HepG2 (cell line): Measurements from ENCODE around the gene TBL3. TPM values are rescaled to one million over a fixed set of nuclear protein-coding genes. Genes with fewer than 3 reads are reported as not detected.
A peak's percentile ranks its signal among the peaks of the same experiment; 100 is the strongest.

ENCODE experiments used
- ARHGAP35 ChIP-seq: sonication (generic); formaldehyde crosslinking; IDR thresholded peaks from 2 replicates; pipeline ENCODE4 v1.9.0; 2022; ENCODE audit warnings: mild to moderate bottlenecking, inconsistent platforms, moderate library complexity, missing genetic modification reagents, borderline replicate concordance
- EZH2 ChIP-seq: conservative IDR thresholded peaks from 2 replicates; pipeline ENCODE4 v1.6.1; 2012; ENCODE audit warnings: mild to moderate bottlenecking, low read depth, low read length, moderate library complexity
- KDM3A ChIP-seq: IDR thresholded peaks from 2 replicates; pipeline ENCODE4 v1.6.1; 2018; ENCODE audit warnings: low read depth, missing compliant biosample characterization
- KLF16 ChIP-seq, 2 experiments: sonication (generic) in 1 of 2; formaldehyde crosslinking in 1 of 2; IDR thresholded peaks; 2 replicates each; pipeline versions ENCODE4 v1.6.1 to v1.8.0; 2016 to 2023; ENCODE audit warnings: missing genetic modification reagents in 2 of 2, missing compliant biosample characterization in 1 of 2
- MIER2 ChIP-seq: IDR thresholded peaks from 2 replicates; pipeline ENCODE4 v1.6.1; 2016; ENCODE audit warnings: missing biosample characterization, missing genetic modification reagents
- MTERF4 ChIP-seq: sonication (generic); formaldehyde crosslinking; IDR thresholded peaks from 2 replicates; pipeline ENCODE4 v1.8.0; 2023; ENCODE audit warnings: mild to moderate bottlenecking, missing genetic modification reagents
- MYC ChIP-seq: sonication (generic); formaldehyde crosslinking; IDR thresholded peaks from 2 replicates; pipeline ENCODE4 v1.9.0; 2021; ENCODE audit warnings: missing genetic modification reagents, borderline replicate concordance
- NCOA5 ChIP-seq: sonication (generic); formaldehyde crosslinking; IDR thresholded peaks from 2 replicates; pipeline ENCODE4 v1.4.0; 2020; ENCODE audit warnings: missing genetic modification reagents
- PATZ1 ChIP-seq: sonication (generic); formaldehyde crosslinking; IDR thresholded peaks from 2 replicates; pipeline ENCODE4 v1.4.0; 2020; ENCODE audit warnings: missing genetic modification reagents
- PRMT3 ChIP-seq: sonication (generic); formaldehyde crosslinking; IDR thresholded peaks from 2 replicates; pipeline ENCODE4 v1.8.1; 2022; ENCODE audit warnings: low read depth, mild to moderate bottlenecking, moderate library complexity, missing genetic modification reagents, borderline replicate concordance
- ZBTB21 ChIP-seq: sonication (generic); formaldehyde crosslinking; IDR thresholded peaks from 2 replicates; pipeline ENCODE4 v1.4.0; 2020; ENCODE audit warnings: missing genetic modification reagents
- ZKSCAN8 ChIP-seq: IDR thresholded peaks from 2 replicates; pipeline ENCODE4 v1.6.1; 2016; ENCODE audit warnings: borderline replicate concordance, missing genetic modification reagents, missing compliant biosample characterization
- ZNF530 ChIP-seq: sonication (generic); formaldehyde crosslinking; IDR thresholded peaks from 2 replicates; pipeline ENCODE4 v1.5.0; 2020; ENCODE audit warnings: low read depth, mild to moderate bottlenecking, missing genetic modification reagents
- ZNF563 ChIP-seq: sonication (generic); formaldehyde crosslinking; IDR thresholded peaks from 2 replicates; pipeline ENCODE4 v1.8.0; 2022; ENCODE audit warnings: mild to moderate bottlenecking, moderate library complexity, missing genetic modification reagents
- ZNF792 ChIP-seq: IDR thresholded peaks from 2 replicates; pipeline ENCODE4 v1.6.1; 2016
- ZSCAN20 ChIP-seq: sonication (generic); formaldehyde crosslinking; IDR thresholded peaks from 2 replicates; pipeline ENCODE4 v1.4.0; 2020; ENCODE audit warnings: missing genetic modification reagents, mild to moderate bottlenecking, borderline replicate concordance
- polyA plus RNA-seq, 8 experiments: library from polyadenylated mRNA; depleted of rRNA in 3 of 8; stranded (reverse) in 7 of 8; unstranded in 1 of 8; fragments of >200 nt; fragmentation: Illumina TruSeq in 4 of 8; extraction: Trizol in 4 of 8; gene quantifications; 2 replicates each; pipeline versions ENCODE4 v1.2.1 to v1.2.3, GENCODE V29; 2011 to 2016; ENCODE audit warnings: low read depth in 4 of 8, missing spikeins in 1 of 8, mixed read lengths in 1 of 8; ENCODE audit not compliant: insufficient read depth in 1 of 8
- total RNA-seq, 5 experiments: library from RNA; depleted of rRNA; stranded (reverse); fragments of >200 nt; fragmentation: Illumina TruSeq; extraction: Trizol; gene quantifications; 2 replicates each; pipeline ENCODE4 v1.2.3, GENCODE V29; 2016; ENCODE audit warnings: low read depth in 1 of 5
- TF ChIP-seq, protein P1 (sequence below): sonication (generic); formaldehyde crosslinking; IDR thresholded peaks from 2 replicates; pipeline ENCODE4 v1.4.0; 2020; ENCODE audit warnings: missing genetic modification reagents
- TF ChIP-seq, protein P2 (sequence below): sonication (generic); formaldehyde crosslinking; IDR thresholded peaks from 2 replicates; pipeline ENCODE4 v1.5.0; 2020; ENCODE audit warnings: missing genetic modification reagents
- TF ChIP-seq, protein P3 (sequence below): sonication (generic); formaldehyde crosslinking; IDR thresholded peaks from 2 replicates; pipeline ENCODE4 v1.8.1; 2023; ENCODE audit warnings: mild to moderate bottlenecking, missing genetic modification reagents
- TF ChIP-seq, protein P4 (sequence below): sonication (generic); formaldehyde crosslinking; IDR thresholded peaks from 2 replicates; pipeline ENCODE4 v1.4.0; 2020; ENCODE audit warnings: mild to moderate bottlenecking, missing genetic modification reagents

TBL3 gene
- total and polyA plus RNA-seq, 2 of the 13 experiments (the other 11 are each of a cell fraction or from before 2014, with no cell fraction given): 16.8 to 38.0 TPM

DNA sequence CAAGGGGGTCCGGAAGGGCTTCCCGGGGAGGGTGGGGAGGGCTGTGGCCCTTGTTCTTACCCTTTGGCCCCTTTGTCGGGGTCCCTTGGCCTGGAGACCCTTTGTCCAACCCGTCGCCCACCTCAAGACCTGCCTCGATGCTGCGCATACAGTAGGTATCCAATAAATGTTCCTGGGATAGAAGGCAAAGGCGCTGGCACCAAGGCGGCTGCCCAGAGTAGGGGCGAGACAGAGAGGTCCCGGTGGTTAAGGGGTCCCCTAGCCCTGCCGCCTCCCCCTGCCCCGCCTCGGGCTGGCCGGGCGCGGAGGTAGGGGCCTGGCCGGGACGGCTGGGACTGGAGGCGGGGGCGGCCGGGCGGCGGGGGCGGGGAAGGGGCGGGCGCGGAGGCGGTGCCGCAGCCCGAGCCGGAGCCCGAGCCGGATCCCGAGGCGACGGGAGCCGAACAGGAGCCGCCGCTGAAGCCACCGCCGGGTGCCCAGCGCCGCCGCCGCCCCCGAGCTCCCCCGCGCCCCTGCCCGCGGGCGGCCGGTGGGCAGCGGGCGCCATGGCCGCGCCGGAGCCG lies 54.7 kb downstream of the TBL3 start, which contains the start of gene NHERF2 (continued):
- TF ChIP-seq, protein P1, sequence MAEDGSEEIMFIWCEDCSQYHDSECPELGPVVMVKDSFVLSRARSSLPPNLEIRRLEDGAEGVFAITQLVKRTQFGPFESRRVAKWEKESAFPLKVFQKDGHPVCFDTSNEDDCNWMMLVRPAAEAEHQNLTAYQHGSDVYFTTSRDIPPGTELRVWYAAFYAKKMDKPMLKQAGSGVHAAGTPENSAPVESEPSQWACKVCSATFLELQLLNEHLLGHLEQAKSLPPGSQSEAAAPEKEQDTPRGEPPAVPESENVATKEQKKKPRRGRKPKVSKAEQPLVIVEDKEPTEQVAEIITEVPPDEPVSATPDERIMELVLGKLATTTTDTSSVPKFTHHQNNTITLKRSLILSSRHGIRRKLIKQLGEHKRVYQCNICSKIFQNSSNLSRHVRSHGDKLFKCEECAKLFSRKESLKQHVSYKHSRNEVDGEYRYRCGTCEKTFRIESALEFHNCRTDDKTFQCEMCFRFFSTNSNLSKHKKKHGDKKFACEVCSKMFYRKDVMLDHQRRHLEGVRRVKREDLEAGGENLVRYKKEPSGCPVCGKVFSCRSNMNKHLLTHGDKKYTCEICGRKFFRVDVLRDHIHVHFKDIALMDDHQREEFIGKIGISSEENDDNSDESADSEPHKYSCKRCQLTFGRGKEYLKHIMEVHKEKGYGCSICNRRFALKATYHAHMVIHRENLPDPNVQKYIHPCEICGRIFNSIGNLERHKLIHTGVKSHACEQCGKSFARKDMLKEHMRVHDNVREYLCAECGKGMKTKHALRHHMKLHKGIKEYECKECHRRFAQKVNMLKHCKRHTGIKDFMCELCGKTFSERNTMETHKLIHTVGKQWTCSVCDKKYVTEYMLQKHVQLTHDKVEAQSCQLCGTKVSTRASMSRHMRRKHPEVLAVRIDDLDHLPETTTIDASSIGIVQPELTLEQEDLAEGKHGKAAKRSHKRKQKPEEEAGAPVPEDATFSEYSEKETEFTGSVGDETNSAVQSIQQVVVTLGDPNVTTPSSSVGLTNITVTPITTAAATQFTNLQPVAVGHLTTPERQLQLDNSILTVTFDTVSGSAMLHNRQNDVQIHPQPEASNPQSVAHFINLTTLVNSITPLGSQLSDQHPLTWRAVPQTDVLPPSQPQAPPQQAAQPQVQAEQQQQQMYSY: 0 out of 2 replicates have a peak, but pooled peaks have one; percentile 22
- TF ChIP-seq NCOA5: no peak
- TF ChIP-seq ARHGAP35 (CRISPR knock-in tag): no peak
- TF ChIP-seq ZSCAN20 (CRISPR knock-in tag): no peak
- TF ChIP-seq, protein P2, sequence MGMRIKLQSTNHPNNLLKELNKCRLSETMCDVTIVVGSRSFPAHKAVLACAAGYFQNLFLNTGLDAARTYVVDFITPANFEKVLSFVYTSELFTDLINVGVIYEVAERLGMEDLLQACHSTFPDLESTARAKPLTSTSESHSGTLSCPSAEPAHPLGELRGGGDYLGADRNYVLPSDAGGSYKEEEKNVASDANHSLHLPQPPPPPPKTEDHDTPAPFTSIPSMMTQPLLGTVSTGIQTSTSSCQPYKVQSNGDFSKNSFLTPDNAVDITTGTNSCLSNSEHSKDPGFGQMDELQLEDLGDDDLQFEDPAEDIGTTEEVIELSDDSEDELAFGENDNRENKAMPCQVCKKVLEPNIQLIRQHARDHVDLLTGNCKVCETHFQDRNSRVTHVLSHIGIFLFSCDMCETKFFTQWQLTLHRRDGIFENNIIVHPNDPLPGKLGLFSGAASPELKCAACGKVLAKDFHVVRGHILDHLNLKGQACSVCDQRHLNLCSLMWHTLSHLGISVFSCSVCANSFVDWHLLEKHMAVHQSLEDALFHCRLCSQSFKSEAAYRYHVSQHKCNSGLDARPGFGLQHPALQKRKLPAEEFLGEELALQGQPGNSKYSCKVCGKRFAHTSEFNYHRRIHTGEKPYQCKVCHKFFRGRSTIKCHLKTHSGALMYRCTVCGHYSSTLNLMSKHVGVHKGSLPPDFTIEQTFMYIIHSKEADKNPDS (CRISPR knock-in tag): no peak
- TF ChIP-seq MYC (CRISPR knock-in tag): no peak
- no peak for TF ChIP-seq PRMT3
- no peak for TF ChIP-seq ZNF563 (CRISPR knock-in tag)
- no peak for TF ChIP-seq KLF16 (CRISPR knock-in tag; IDR thresholded peaks at IDR 0.05)
- TF ChIP-seq PATZ1 (CRISPR knock-in tag): no peak; the same call in 1 of the 2 replicates
- TF ChIP-seq EZH2: no peak
- TF ChIP-seq, protein P3, sequence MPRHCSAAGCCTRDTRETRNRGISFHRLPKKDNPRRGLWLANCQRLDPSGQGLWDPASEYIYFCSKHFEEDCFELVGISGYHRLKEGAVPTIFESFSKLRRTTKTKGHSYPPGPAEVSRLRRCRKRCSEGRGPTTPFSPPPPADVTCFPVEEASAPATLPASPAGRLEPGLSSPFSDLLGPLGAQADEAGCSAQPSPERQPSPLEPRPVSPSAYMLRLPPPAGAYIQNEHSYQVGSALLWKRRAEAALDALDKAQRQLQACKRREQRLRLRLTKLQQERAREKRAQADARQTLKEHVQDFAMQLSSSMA (CRISPR knock-in tag): no peak
- TF ChIP-seq MTERF4 (CRISPR knock-in tag): no peak
- TF ChIP-seq, protein P4, sequence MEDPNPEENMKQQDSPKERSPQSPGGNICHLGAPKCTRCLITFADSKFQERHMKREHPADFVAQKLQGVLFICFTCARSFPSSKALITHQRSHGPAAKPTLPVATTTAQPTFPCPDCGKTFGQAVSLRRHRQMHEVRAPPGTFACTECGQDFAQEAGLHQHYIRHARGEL (CRISPR knock-in tag): no peak
- no peak for TF ChIP-seq ZNF792 (CRISPR knock-in tag)
- TF ChIP-seq ZBTB21: no peak
- no peak for TF ChIP-seq ZNF530 (CRISPR knock-in tag)
- TF ChIP-seq ZKSCAN8 (CRISPR knock-in tag): peak; percentile 98
- no peak for TF ChIP-seq MIER2 (CRISPR knock-in tag)
- TF ChIP-seq KDM3A (CRISPR knock-in tag): no peak
